GM23338 (cell line): ENCODE measurements around the gene DOCK2. TPM values are rescaled to one million over a fixed set of nuclear protein-coding genes. Genes with fewer than 3 reads are reported as not detected.

Source experiments
- ATAC-seq: fragments of 200-7000 bp; cut with Tn5 transposase; 3 replicates; pipeline ENCODE4 v1.9.1; 2020
- DNase-seq: peaks from one replicate; pipeline ENCODE4 v3.0.0-alpha.2; 2015; ENCODE audit warnings: low spot score
- H2AFZ ChIP-seq: fragments of 200-600 bp; sonication (generic); 2 replicates; pipeline ENCODE4 v1.8.0; 2016; ENCODE audit warnings: antibody characterized with exemption, mild to moderate bottlenecking, moderate library complexity
- H3F3A ChIP-seq: fragments of 200-600 bp; sonication (generic); replicated peaks from 2 replicates; pipeline ENCODE4 v1.8.0; 2017; ENCODE audit warnings: antibody characterized with exemption, mixed run types, low read depth
- H3K27ac ChIP-seq: fragments of 200-600 bp; sonication (generic); 2 replicates; pipeline ENCODE4 v1.6.1; 2016; ENCODE audit warnings: low read depth
- H3K27me3 ChIP-seq: fragments of 200-600 bp; sonication (generic); 2 replicates; pipeline ENCODE4 v1.8.0; 2016; ENCODE audit warnings: mild to moderate bottlenecking, mixed run types, moderate library complexity; ENCODE audit not compliant: insufficient read depth
- H3K36me3 ChIP-seq: fragments of 200-600 bp; sonication (generic); 2 replicates; pipeline ENCODE4 v1.8.0; 2016; ENCODE audit warnings: mild to moderate bottlenecking; ENCODE audit not compliant: insufficient read depth
- H3K4me1 ChIP-seq: fragments of 200-600 bp; sonication (generic); 2 replicates; pipeline ENCODE4 v1.8.0; 2016; ENCODE audit warnings: mild to moderate bottlenecking, moderate library complexity; ENCODE audit not compliant: insufficient read depth
- H3K4me2 ChIP-seq: fragments of 200-600 bp; sonication (generic); 2 replicates; pipeline ENCODE4 v1.7.1; 2017; ENCODE audit warnings: mixed run types
- H3K4me3 ChIP-seq: fragments of 200-600 bp; sonication (generic); 2 replicates; pipeline ENCODE4 v1.6.1; 2016; ENCODE audit warnings: mixed run types
- H3K79me2 ChIP-seq: fragments of 200-600 bp; sonication (generic); replicated peaks from 2 replicates; pipeline ENCODE4 v1.8.0; 2017; ENCODE audit warnings: mild to moderate bottlenecking; ENCODE audit not compliant: insufficient read depth
- H3K9me2 ChIP-seq: fragments of 200-600 bp; sonication (generic); 2 replicates; pipeline ENCODE4 v1.8.0; 2017; ENCODE audit not compliant: insufficient read depth
- H4K20me1 ChIP-seq: fragments of 200-600 bp; sonication (generic); replicated peaks from 2 replicates; pipeline ENCODE4 v1.8.0; 2017; ENCODE audit warnings: mild to moderate bottlenecking; ENCODE audit not compliant: insufficient read depth
- H3K27ac Mint-ChIP-seq: 2 replicates; pipeline ENCODE4 v1.8.0; 2020; ENCODE audit warnings: inconsistent platforms, mild to moderate bottlenecking, moderate library complexity, mixed read lengths
- H3K27me3 Mint-ChIP-seq: 3 replicates; pipeline ENCODE4 v1.8.0; 2022; ENCODE audit warnings: low read depth, mild to moderate bottlenecking, moderate library complexity, mixed read lengths, inconsistent platforms; ENCODE audit not compliant: insufficient read depth, poor library complexity
- H3K36me3 Mint-ChIP-seq: 3 replicates; pipeline ENCODE4 v1.8.0; 2021; ENCODE audit warnings: low read depth, mild to moderate bottlenecking, inconsistent platforms, moderate library complexity, mixed read lengths
- H3K4me1 Mint-ChIP-seq: 3 replicates; pipeline ENCODE4 v1.8.0; 2020; ENCODE audit warnings: mild to moderate bottlenecking, inconsistent platforms, mixed read lengths
- H3K4me3 Mint-ChIP-seq: 3 replicates; pipeline ENCODE4 v1.8.0; 2021; ENCODE audit warnings: moderate library complexity, mild to moderate bottlenecking, inconsistent platforms, mixed read lengths
- H3K9me3 Mint-ChIP-seq: 3 replicates; pipeline ENCODE4 v1.8.0; 2020; ENCODE audit warnings: moderate library complexity, mild to moderate bottlenecking, inconsistent platforms, mixed read lengths
- CREB1 ChIP-seq: fragments of 250-450 bp; sonication (Bioruptor Pico); IDR thresholded peaks from 2 replicates; pipeline ENCODE4 v1.5.0; 2020; ENCODE audit warnings: low read depth, mild to moderate bottlenecking, moderate library complexity
- CTCF ChIP-seq, 2 experiments: fragments of 200-600 bp in 1 of 2; sonication (generic) in 1 of 2; conservative IDR thresholded peaks; 2 replicates each; pipeline versions ENCODE4 v1.5.1 to v1.6.1; 2016 to 2017; ENCODE audit warnings: antibody characterized with exemption in 2 of 2, low read depth in 2 of 2, mild to moderate bottlenecking in 2 of 2, moderate library complexity in 1 of 2
- EZH2 ChIP-seq: fragments of 200-600 bp; sonication (generic); IDR thresholded peaks from one replicate; pipeline ENCODE4 v1.8.0; 2017; ENCODE audit warnings: antibody characterized with exemption, mild to moderate bottlenecking, low read depth; ENCODE audit not compliant: unreplicated experiment
- EZH2phosphoT487 ChIP-seq: fragments of 200-600 bp; sonication (generic); IDR thresholded peaks from one replicate; pipeline ENCODE4 v1.8.1; 2018; ENCODE audit warnings: antibody characterized with exemption; ENCODE audit not compliant: unreplicated experiment
- JUNB ChIP-seq: IDR thresholded peaks from one replicate; pipeline ENCODE4 v1.6.1; 2016; ENCODE audit warnings: antibody characterized with exemption; ENCODE audit not compliant: unreplicated experiment
- NANOG ChIP-seq: IDR thresholded peaks from 2 replicates; pipeline ENCODE4 v1.6.1; 2016; ENCODE audit warnings: antibody characterized with exemption, borderline replicate concordance
- POLR2AphosphoS5 ChIP-seq: IDR thresholded peaks from 2 replicates; pipeline ENCODE4 v1.6.1; 2016; ENCODE audit warnings: antibody characterized with exemption, low read depth
- STAT1 ChIP-seq: IDR thresholded peaks from one replicate; pipeline ENCODE4 v1.6.1; 2016; ENCODE audit warnings: antibody characterized with exemption; ENCODE audit not compliant: unreplicated experiment
- ZNF114 ChIP-seq: fragments of 250-450 bp; sonication (Bioruptor Pico); IDR thresholded peaks from 2 replicates; pipeline ENCODE4 v1.5.0; 2020; ENCODE audit warnings: mild to moderate bottlenecking, moderate library complexity
- ZNF331 ChIP-seq: fragments of 250-450 bp; sonication (Bioruptor Pico); IDR thresholded peaks from 2 replicates; pipeline ENCODE4 v1.5.0; 2020; ENCODE audit warnings: low read depth, mild to moderate bottlenecking, moderate library complexity
- polyA plus RNA-seq: library from polyadenylated mRNA; unstranded; fragments of >200 nt; fragmentation: Nextera tagmentation; extraction: Ambion mirVana; gene quantifications from 2 replicates; pipeline ENCODE4 v1.2.1, GENCODE V29; 2016
- total RNA-seq: library from RNA; depleted of rRNA; stranded (reverse); fragments of >200 nt; shearing (Covaris generic); gene quantifications from 2 replicates; pipeline ENCODE4 v1.2.3, GENCODE V29; 2014
- TF ChIP-seq, protein P1 (sequence below): IDR thresholded peaks from 2 replicates; pipeline ENCODE4 v1.6.1; 2016; ENCODE audit warnings: antibody characterized with exemption
- TF ChIP-seq, protein P2 (sequence below): fragments of 250-450 bp; sonication (Bioruptor Pico); IDR thresholded peaks from 2 replicates; pipeline ENCODE4 v1.5.0; 2020; ENCODE audit warnings: mild to moderate bottlenecking, moderate library complexity
- TF ChIP-seq, protein P3 (sequence below): IDR thresholded peaks from one replicate; pipeline ENCODE4 v1.6.1; 2018; ENCODE audit warnings: antibody characterized with exemption; ENCODE audit not compliant: unreplicated experiment

Gene DOCK2
- total and polyA plus RNA-seq, 2 experiments from 2014 or later, result 3.7 to 9.4 TPM

GRCh38 chr5:169971780-169972179, 334.7 kb downstream of the DOCK2 start:
- peaks cover 18% of the 10 kb centered on the region for H3K4me1 Mint-ChIP-seq
- H3K27ac ChIP-seq, result no peak overlapping the region
- H3K27me3 Mint-ChIP-seq, result peaks cover 2% of the 10 kb centered on the region
- no peaks in the 10 kb centered on the region for H4K20me1 ChIP-seq
- DNase-seq (no peak), ATAC-seq (no peak)
- H3K36me3 ChIP-seq, result no peaks in the 10 kb centered on the region
- no peaks in the 10 kb centered on the region for H3K36me3 Mint-ChIP-seq
- H3K9me3 Mint-ChIP-seq, result no peaks in the 10 kb centered on the region
- no peak overlapping the region for H2AFZ ChIP-seq
- H3F3A ChIP-seq, result no peaks in the 10 kb centered on the region
- no peaks in the 10 kb centered on the region for H3K79me2 ChIP-seq
- H3K4me3 Mint-ChIP-seq, result no peak overlapping the region
- H3K27me3 ChIP-seq, result no peaks in the 10 kb centered on the region
- TF ChIP-seq STAT1 (no peak), EZH2 (no peak), POLR2AphosphoS5 (no peak), CREB1 (CRISPR knock-in tag) (no peak), ZNF114 (CRISPR knock-in tag) (no peak), JUNB (no peak), EZH2phosphoT487 (no peak), CTCF (conservative IDR thresholded peaks at IDR 0.05; ENCODE audit: low read depth in 2 of 2) (no peak), NANOG (no peak), ZNF331 (CRISPR knock-in tag) (no peak)
- TF ChIP-seq, protein P1, sequence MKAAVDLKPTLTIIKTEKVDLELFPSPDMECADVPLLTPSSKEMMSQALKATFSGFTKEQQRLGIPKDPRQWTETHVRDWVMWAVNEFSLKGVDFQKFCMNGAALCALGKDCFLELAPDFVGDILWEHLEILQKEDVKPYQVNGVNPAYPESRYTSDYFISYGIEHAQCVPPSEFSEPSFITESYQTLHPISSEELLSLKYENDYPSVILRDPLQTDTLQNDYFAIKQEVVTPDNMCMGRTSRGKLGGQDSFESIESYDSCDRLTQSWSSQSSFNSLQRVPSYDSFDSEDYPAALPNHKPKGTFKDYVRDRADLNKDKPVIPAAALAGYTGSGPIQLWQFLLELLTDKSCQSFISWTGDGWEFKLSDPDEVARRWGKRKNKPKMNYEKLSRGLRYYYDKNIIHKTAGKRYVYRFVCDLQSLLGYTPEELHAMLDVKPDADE, result no peak
- TF ChIP-seq, protein P2, sequence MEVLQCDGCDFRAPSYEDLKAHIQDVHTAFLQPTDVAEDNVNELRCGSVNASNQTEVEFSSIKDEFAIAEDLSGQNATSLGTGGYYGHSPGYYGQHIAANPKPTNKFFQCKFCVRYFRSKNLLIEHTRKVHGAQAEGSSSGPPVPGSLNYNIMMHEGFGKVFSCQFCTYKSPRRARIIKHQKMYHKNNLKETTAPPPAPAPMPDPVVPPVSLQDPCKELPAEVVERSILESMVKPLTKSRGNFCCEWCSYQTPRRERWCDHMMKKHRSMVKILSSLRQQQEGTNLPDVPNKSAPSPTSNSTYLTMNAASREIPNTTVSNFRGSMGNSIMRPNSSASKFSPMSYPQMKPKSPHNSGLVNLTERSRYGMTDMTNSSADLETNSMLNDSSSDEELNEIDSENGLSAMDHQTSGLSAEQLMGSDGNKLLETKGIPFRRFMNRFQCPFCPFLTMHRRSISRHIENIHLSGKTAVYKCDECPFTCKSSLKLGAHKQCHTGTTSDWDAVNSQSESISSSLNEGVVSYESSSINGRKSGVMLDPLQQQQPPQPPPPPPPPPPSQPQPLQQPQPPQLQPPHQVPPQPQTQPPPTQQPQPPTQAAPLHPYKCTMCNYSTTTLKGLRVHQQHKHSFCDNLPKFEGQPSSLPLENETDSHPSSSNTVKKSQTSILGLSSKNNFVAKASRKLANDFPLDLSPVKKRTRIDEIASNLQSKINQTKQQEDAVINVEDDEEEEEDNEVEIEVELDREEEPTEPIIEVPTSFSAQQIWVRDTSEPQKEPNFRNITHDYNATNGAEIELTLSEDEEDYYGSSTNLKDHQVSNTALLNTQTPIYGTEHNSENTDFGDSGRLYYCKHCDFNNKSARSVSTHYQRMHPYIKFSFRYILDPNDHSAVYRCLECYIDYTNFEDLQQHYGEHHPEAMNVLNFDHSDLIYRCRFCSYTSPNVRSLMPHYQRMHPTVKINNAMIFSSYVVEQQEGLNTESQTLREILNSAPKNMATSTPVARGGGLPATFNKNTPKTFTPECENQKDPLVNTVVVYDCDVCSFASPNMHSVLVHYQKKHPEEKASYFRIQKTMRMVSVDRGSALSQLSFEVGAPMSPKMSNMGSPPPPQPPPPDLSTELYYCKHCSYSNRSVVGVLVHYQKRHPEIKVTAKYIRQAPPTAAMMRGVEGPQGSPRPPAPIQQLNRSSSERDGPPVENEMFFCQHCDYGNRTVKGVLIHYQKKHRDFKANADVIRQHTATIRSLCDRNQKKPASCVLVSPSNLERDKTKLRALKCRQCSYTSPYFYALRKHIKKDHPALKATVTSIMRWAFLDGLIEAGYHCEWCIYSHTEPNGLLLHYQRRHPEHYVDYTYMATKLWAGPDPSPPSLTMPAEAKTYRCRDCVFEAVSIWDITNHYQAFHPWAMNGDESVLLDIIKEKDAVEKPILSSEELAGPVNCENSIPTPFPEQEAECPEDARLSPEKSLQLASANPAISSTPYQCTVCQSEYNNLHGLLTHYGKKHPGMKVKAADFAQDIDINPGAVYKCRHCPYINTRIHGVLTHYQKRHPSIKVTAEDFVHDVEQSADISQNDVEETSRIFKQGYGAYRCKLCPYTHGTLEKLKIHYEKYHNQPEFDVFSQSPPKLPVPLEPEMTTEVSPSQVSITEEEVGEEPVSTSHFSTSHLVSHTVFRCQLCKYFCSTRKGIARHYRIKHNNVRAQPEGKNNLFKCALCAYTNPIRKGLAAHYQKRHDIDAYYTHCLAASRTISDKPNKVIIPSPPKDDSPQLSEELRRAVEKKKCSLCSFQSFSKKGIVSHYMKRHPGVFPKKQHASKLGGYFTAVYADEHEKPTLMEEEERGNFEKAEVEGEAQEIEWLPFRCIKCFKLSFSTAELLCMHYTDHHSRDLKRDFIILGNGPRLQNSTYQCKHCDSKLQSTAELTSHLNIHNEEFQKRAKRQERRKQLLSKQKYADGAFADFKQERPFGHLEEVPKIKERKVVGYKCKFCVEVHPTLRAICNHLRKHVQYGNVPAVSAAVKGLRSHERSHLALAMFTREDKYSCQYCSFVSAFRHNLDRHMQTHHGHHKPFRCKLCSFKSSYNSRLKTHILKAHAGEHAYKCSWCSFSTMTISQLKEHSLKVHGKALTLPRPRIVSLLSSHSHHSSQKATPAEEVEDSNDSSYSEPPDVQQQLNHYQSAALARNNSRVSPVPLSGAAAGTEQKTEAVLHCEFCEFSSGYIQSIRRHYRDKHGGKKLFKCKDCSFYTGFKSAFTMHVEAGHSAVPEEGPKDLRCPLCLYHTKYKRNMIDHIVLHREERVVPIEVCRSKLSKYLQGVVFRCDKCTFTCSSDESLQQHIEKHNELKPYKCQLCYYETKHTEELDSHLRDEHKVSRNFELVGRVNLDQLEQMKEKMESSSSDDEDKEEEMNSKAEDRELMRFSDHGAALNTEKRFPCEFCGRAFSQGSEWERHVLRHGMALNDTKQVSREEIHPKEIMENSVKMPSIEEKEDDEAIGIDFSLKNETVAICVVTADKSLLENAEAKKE (CRISPR knock-in tag), result no peak
- TF ChIP-seq, protein P3, sequence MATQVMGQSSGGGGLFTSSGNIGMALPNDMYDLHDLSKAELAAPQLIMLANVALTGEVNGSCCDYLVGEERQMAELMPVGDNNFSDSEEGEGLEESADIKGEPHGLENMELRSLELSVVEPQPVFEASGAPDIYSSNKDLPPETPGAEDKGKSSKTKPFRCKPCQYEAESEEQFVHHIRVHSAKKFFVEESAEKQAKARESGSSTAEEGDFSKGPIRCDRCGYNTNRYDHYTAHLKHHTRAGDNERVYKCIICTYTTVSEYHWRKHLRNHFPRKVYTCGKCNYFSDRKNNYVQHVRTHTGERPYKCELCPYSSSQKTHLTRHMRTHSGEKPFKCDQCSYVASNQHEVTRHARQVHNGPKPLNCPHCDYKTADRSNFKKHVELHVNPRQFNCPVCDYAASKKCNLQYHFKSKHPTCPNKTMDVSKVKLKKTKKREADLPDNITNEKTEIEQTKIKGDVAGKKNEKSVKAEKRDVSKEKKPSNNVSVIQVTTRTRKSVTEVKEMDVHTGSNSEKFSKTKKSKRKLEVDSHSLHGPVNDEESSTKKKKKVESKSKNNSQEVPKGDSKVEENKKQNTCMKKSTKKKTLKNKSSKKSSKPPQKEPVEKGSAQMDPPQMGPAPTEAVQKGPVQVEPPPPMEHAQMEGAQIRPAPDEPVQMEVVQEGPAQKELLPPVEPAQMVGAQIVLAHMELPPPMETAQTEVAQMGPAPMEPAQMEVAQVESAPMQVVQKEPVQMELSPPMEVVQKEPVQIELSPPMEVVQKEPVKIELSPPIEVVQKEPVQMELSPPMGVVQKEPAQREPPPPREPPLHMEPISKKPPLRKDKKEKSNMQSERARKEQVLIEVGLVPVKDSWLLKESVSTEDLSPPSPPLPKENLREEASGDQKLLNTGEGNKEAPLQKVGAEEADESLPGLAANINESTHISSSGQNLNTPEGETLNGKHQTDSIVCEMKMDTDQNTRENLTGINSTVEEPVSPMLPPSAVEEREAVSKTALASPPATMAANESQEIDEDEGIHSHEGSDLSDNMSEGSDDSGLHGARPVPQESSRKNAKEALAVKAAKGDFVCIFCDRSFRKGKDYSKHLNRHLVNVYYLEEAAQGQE, result no peak
- H3K4me2 ChIP-seq, result no peak overlapping the region
- peaks cover 7% of the 10 kb centered on the region for H3K4me1 ChIP-seq
- H3K27ac Mint-ChIP-seq, result no peak overlapping the region
- no peak overlapping the region for H3K4me3 ChIP-seq
- H3K9me2 ChIP-seq, result no peaks in the 10 kb centered on the region
